ENCODE data around the gene FABP6. TPM values are rescaled to one million over a fixed set of nuclear protein-coding genes. Genes with fewer than 3 reads are reported as not detected.

FABP6 gene
- total RNA-seq, result not detected in 2 replicates

GRCh38 chr5:160229190-160229742 lies at the start of gene FABP6:
Gene FABP6 (plus strand): TSS chr5:160229506. CDS start chr5:160229558, 52 bp downstream.

Other genes starting within 250 kb of the FABP6 start
- 44.7 and 48.7 TPM in 2 replicates for gene TTC1, start 220.4 kb upstream of the FABP6 start, total RNA-seq
- gene PWWP2A, start 110.1 kb upstream of the FABP6 start, total RNA-seq, result 14.2 and 15.3 TPM in 2 replicates
- gene CCNJL, start 83.1 kb downstream of the FABP6 start, total RNA-seq, result not detected in 2 replicates
- gene C1QTNF2, start 141.1 kb downstream of the FABP6 start, total RNA-seq, result 0.29 and 0.71 TPM in 2 replicates
- gene FAM200C, start 170.5 kb downstream of the FABP6 start, total RNA-seq, result 2.6 and 2.8 TPM in 2 replicates
- 22.8 and 36.9 TPM in 2 replicates for gene SLU7, start 189.6 kb downstream of the FABP6 start, total RNA-seq
- gene PTTG1, start 192.3 kb downstream of the FABP6 start, total RNA-seq, result 227 and 293 TPM in 2 replicates